Measurements from ENCODE around the gene OR9G1. TPM values are rescaled to one million over a fixed set of nuclear protein-coding genes. Genes with fewer than 3 reads are reported as not detected.

OR9G1 gene
- total RNA-seq, 1 experiment from 2014 or later, result not detected

GRCh38 chr11:56693428-56693827 is 5.5 kb upstream of the OR9G1 start (continued):
- TF ChIP-seq CBFB (CRISPR knock-in tag; IDR thresholded peaks at IDR 0.05; ENCODE audit: low read depth) (no peak), HMGA2 (CRISPR knock-in tag; IDR thresholded peaks at IDR 0.05) (no peak), E2F1 (CRISPR knock-in tag; IDR thresholded peaks at IDR 0.05) (no peak), RORB (CRISPR knock-in tag; IDR thresholded peaks at IDR 0.05) (no peak), NFYB (CRISPR knock-in tag; conservative IDR thresholded peaks at IDR 0.05; ENCODE audit: low read depth) (no peak), ATF2 (CRISPR knock-in tag; IDR thresholded peaks at IDR 0.05; ENCODE audit: borderline replicate concordance, low read depth) (no peak), SMAD4 (CRISPR knock-in tag; IDR thresholded peaks at IDR 0.05) (no peak)

- ChIA-PET POLR2A (no interaction called here), CTCF (no interaction called here)
- no peaks in the 10 kb centered on the region for H3K36me3 Mint-ChIP-seq
- DNase-seq (ENCODE audit: low spot score), result no peak
- no peak overlapping the region for H3K4me3 Mint-ChIP-seq
- peak; percentile 82 for ATAC-seq
- H3K27ac Mint-ChIP-seq, result no peak overlapping the region
- H3K4me1 Mint-ChIP-seq, result peaks cover 21% of the 10 kb centered on the region
- peaks cover 15% of the 10 kb centered on the region for H3K9me3 Mint-ChIP-seq
- H3K27me3 Mint-ChIP-seq (ENCODE audit: low read depth), result peaks cover 3% of the 10 kb centered on the region; the same call in 1 of the 2 replicates
- no peak for TF ChIP-seq NFYB (CRISPR knock-in tag; conservative IDR thresholded peaks at IDR 0.05; ENCODE audit: low read depth)
- TF ChIP-seq MXD4 (CRISPR knock-in tag; IDR thresholded peaks at IDR 0.05; ENCODE audit: borderline replicate concordance), result no peak
- no peak for TF ChIP-seq ESRRA (CRISPR knock-in tag; IDR thresholded peaks at IDR 0.05; ENCODE audit: borderline replicate concordance)
- no peak for TF ChIP-seq ZBTB43 (CRISPR knock-in tag; IDR thresholded peaks at IDR 0.05)
- no peak for TF ChIP-seq SMAD4 (CRISPR knock-in tag; IDR thresholded peaks at IDR 0.05)
- no peak for TF ChIP-seq ELF4 (CRISPR knock-in tag; IDR thresholded peaks at IDR 0.05; ENCODE audit: low read depth)
- TF ChIP-seq ZNF263 (CRISPR knock-in tag; IDR thresholded peaks at IDR 0.05; ENCODE audit: low read depth), result no peak
- no peak for TF ChIP-seq NR2C2 (CRISPR knock-in tag; IDR thresholded peaks at IDR 0.05)
- no peak for TF ChIP-seq CDX4 (CRISPR knock-in tag; IDR thresholded peaks at IDR 0.05; ENCODE audit: borderline replicate concordance)
- no peak for TF ChIP-seq ZBTB21 (CRISPR knock-in tag; IDR thresholded peaks at IDR 0.05; ENCODE audit: borderline replicate concordance)
- no peak for TF ChIP-seq ZNF232 (CRISPR knock-in tag; IDR thresholded peaks at IDR 0.05)
These were observed 1.5 kb downstream of the OR9G1 start for GRCh38 chr11:56700242-56700913.

GRCh38 chr11:56700914-56701485 is 2.1 kb downstream of the OR9G1 start:
- CTCF ChIA-PET, result no interaction called here
- Mint-ChIP-seq H3K4me3 (no peak overlapping the region), H3K4me1 (peaks cover 20% of the 10 kb centered on the region), H3K36me3 (no peaks in the 10 kb centered on the region), H3K9me3 (peaks cover 21% of the 10 kb centered on the region), H3K27me3 (ENCODE audit: low read depth) (peaks cover 3% of the 10 kb centered on the region; the same call in 1 of the 2 replicates), H3K27ac (no peak overlapping the region)
- ATAC-seq (no peak), DNase-seq (ENCODE audit: low spot score) (no peak)
- POLR2A ChIA-PET, result no interaction called here
- TF ChIP-seq SOX15 (CRISPR knock-in tag; IDR thresholded peaks at IDR 0.05), result no peak
- no peak for TF ChIP-seq MXD4 (CRISPR knock-in tag; IDR thresholded peaks at IDR 0.05; ENCODE audit: borderline replicate concordance)
- TF ChIP-seq JUN (CRISPR knock-in tag; IDR thresholded peaks at IDR 0.05), result no peak
- TF ChIP-seq HMGA2 (CRISPR knock-in tag; IDR thresholded peaks at IDR 0.05), result no peak
- no peak for TF ChIP-seq SP1 (CRISPR knock-in tag; conservative IDR thresholded peaks at IDR 0.05)
- no peak for TF ChIP-seq SMAD4 (CRISPR knock-in tag; IDR thresholded peaks at IDR 0.05)
- no peak for TF ChIP-seq CREB1 (CRISPR knock-in tag; IDR thresholded peaks at IDR 0.05)
- no peak for TF ChIP-seq GABPB1 (CRISPR knock-in tag; IDR thresholded peaks at IDR 0.05)
- no peak for TF ChIP-seq ZNF219 (CRISPR knock-in tag; IDR thresholded peaks at IDR 0.05; ENCODE audit: borderline replicate concordance)
- TF ChIP-seq TEAD1 (CRISPR knock-in tag; IDR thresholded peaks at IDR 0.05), result no peak
- TF ChIP-seq GTF2I (CRISPR knock-in tag; conservative IDR thresholded peaks at IDR 0.05), result no peak
- TF ChIP-seq USF2 (CRISPR knock-in tag; IDR thresholded peaks at IDR 0.05), result no peak
- TF ChIP-seq SMAD3 (CRISPR knock-in tag; IDR thresholded peaks at IDR 0.05; ENCODE audit: borderline replicate concordance), result no peak
